Measurements from ENCODE around the gene TGIF2.
"Not testable (repeated sequence)": the region's sequence is repeated elsewhere in the genome, so short reads cannot be mapped to it uniquely, and the experiment has no call there.

The TGIF2 gene

DNA sequence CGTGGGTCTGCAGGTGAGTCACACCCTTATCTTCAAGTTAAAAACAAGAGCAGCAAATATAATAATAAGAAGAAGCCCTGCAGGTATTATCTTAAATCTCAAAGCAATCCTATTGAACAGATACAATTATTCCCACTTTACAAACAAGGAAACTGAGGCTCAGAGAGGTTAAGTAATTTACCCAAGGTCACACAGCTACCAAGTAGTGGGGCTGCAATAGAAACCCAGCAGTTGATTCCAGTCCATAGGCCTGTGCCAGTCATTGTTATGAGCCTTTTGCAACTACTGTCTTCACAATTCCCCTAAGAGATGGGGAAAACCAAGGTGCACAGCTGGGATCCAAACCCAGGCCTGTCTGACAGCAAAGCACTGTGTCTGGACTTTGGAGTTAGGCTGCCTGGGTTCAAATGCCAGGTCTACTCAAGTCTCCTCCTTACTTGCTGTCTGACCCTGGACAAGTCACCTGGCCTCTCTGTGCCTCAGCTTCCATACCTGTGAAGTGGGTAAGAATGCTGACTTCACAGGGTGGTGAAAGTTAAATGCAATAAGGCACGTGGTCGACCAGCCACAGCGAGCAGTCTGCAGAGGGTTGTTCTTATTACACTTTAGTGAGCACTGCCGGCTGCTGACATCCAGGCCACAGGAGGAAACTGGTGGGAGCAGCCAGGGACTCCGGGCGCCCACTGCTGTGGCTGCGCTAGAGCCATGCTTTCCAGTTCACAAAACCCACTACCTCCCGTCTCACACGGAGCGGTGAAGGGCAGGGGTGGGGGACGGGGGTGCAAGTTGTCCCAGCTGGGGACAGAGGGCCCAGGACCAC is 26.0 kb upstream of the TGIF2 start:
- DNase-seq (ENCODE audit: low read depth): no peak

- no peak for DNase-seq (ENCODE audit: low read depth)
These were observed 25.4 kb upstream of the TGIF2 start for GRCh38 chr20:36548006-36548315.

GRCh38 chr20:36548704-36549627 is 24.4 kb upstream of the TGIF2 start:
- DNase-seq (ENCODE audit: low read depth): no peak

DNA sequence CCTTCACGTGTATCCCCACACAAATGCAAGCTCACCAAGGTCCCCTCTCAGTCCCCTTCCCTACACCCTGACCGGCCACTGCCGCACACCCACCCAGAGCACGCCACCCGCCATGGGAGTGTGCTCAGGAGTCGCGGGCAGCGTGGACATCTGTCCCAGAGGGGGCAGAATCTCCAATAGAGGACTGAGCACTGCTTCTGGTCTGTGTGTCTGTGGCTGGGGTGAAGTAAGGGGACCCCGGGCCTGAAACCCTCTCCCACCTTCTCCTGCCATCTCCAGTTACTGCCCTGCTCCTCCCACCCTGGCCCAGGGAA is 23.8 kb upstream of the TGIF2 start:
- DNase-seq (ENCODE audit: low read depth): no peak

- no peak for DNase-seq (ENCODE audit: low read depth)
These were observed 23.2 kb upstream of the TGIF2 start for GRCh38 chr20:36549942-36550789.

DNA sequence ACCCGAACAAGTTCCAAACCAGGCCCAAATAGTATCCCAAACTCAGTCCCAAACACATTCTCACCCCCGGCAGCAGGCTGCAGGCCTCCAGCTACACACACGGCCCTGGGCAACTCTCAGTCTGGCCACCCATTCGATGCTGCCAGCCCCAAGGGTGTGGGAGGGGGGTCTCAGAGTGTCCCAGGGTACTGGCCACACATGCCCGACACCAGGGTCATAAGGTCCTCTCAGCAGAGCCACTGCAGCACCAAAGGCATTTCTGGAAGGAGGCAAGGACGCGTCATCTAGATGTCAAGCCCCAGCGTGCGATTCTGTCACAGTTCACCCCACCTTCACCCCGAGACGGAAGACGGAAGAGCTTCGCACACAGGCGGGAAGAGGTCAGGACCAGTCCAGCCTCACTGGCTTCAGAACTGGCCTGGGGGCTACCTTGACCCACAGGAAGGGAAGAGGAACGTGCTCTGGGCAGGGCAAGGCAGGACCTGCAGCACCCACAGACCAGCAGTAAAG is 22.6 kb upstream of the TGIF2 start:
- no peak for DNase-seq (ENCODE audit: low read depth)

DNA sequence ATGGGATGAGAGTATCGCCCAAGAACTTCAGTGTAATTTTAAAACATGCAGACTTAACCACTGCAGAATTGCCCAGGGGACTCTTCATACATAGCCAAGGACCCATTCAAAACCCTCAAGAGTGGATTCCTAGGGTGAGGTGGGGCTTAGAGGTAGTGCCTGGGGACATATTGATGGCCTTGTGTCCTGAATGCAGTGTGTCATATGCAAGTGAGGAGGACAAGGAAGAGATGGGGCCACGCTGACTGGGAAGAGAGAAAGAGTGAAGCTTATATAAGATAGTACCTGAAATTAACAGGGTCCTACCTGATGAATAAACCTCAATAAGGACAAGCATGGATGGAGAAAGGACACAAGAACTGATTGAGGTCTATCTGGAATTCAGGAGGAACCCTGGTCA is 18.1 kb upstream of the TGIF2 start:
- no peak for DNase-seq (ENCODE audit: low read depth)

DNA sequence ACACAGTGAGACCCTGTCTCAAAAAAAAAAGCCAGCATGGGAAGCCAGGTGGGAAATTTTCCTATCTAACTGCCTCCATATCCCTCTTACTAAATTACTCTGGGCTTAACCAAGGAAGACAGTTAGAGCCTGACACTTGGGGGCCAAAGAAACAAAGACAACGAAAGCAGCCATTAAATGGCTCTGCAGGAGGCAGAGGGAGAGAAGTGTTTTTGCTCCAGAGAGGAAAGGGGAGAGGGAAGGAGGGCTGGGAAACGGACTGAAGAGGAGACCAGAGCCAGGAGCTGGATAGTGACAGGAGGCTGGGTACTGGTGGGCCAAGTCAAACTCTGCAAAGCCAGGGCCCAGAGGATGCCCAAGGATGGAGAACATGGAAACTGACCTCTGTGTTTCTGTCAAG is 10.7 kb upstream of the TGIF2 start:
- no peak for DNase-seq (ENCODE audit: low read depth)

DNA sequence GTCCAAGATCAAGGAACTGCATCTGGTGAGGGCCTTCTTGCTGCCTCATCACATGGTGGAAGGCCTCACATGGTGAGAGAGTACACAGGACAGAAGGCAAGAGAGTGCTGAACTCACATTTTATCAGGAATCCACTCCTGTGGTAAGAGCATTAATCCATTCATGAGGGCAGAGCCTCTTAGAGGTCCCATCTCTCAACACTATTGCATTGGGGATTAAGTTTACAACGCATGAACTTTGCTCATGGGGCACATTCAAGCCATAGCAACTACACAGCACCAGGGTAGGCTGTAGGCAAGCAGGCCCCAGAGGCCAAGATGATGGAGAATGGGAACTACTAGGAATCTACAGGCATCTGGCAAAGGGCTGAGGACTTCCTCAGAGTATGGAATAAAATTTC is 10.0 kb upstream of the TGIF2 start:
- no peak for DNase-seq (ENCODE audit: low read depth)

DNA sequence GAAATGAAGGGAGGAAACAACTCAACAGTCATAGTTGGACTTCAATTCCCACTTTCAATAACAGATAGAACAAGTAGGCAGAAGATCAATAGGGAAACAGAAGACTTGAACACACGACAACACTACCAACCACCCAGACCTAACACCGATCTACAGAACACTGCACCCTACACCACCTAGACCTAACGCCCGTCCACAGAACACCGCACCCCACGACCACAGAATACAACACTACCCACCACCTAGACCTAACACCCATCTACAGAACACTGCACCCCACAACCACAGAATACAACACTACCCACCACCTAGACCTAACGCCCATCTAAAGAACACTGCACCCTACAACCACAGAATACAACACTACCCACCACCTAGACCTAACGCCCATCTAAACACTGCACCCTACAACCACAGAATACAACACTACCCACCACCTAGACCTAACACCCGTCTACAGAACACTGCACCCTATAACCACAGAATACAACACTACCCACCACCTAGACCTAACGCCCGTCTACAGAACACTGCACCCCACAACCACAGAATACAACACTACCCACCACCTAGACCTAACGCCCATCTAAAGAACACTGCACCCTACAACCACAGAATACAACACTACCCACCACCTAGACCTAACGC is 9.2 kb upstream of the TGIF2 start:
- DNase-seq (ENCODE audit: low read depth): not testable (repeated sequence)

DNA sequence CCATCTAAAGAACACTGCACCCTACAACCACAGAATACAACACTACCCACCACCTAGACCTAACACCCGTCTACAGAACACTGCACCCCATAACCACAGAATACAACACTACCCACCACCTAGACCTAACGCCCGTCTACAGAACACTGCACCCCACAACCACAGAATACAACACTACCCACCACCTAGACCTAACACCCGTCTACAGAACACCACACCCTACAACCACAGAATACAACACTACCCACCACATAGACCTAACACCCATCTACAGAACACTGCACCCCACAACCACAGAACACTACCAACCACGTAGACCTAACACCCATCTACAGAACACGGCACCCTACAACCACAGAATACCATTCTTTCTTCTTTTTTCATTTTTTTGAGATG is 8.7 kb upstream of the TGIF2 start:
- DNase-seq (ENCODE audit: low read depth): not testable (repeated sequence)

DNA sequence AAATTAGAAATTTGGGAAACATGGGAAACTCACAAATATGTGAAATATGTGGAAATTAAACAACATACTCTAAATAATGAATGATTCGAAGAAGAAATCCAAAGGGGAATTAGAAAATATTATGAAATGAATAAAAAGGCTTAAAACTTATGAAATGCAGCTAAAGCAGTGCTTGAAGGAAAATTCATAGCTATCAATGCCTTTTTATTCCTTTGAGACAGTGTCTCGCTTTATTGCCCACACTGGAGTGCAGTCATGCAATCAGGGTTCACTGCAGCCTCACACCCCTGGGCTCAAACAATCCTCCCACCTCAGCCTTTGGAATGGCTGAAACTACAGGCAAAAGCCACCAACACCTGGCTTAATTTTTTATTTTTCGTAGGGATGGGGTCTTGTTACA is 7.9 kb upstream of the TGIF2 start:
- DNase-seq (ENCODE audit: low read depth): no peak

DNA sequence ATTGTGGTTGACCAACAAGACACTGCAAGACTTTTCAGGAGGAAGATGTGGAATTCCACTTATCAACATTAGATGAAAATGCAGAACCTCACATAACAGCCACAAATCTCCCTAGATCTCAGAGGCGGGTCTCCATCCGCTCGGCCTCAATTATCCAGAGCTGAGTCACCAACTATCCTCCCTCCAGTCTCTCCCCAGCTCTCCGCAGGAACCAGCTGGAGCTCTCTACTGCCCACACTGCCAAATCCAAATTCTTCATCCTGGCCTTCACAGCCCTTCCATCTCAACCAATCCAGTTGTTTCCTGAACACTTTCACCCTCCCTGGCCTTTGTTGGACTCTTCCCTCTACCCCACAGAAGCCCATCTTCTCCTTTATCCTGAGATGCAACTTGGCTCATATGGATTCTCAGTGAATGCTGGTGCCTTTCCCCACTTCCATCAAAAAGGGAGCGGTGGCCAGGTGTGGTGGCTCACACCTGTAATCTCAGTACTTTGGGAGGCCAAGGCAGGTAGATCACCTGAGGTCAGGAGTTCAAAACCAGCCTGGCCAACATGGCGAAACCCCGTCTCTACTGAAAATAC is 3.5 kb upstream of the TGIF2 start:
- DNase-seq (ENCODE audit: low read depth): no peak

DNA sequence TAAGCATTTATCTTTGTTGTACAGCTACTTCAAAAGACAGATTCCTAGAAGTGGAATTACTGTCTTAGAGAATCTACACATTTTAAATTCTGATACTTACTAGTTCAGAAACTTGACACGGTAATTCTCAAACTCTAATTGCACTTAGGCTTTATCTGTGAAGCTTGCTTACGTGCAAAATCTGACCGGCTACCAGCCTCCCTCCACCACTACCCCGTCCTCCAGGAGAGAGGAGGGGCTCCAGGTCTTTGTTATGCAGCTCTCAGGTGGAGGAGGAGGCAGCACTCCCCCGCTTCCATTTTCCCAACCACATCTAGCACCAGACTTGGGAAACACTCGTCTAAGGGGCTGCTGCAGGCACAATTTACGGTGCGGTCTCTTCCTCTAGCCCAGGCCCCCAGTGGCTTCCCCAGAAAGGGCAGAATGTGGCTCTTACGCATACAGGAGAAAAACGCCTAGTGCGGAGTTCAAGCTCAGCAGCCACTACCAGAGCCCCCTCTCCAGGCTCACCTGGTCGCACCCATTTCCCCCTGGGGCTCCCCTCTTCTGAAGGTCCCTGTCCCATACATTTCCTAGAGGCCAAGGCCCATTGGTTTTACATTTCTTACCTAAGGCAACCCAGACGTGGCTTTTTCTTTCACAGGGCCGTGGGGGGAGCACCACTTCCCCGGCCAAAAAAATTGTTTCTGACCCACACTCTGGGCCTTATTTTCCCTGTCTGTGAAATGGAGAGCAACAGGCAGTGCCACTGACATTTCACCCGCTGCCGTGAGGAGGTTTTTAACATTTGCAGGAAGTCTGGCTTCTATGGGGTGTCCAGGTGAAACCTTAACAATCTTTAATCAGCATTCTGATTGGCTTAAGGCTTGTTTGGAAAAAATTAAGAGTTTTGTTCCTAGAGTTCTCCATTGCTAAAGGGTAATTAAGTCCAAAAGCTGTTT is 1.6 kb upstream of the TGIF2 start:
- DNase-seq (ENCODE audit: low read depth): no peak

- no peak for DNase-seq (ENCODE audit: low read depth)
These were observed 695 bp upstream of the TGIF2 start for GRCh38 chr20:36572701-36573102.

GRCh38 chr20:36573798-36574365 is 485 bp downstream of the TGIF2 start:
- no peak for DNase-seq (ENCODE audit: low read depth)

DNA sequence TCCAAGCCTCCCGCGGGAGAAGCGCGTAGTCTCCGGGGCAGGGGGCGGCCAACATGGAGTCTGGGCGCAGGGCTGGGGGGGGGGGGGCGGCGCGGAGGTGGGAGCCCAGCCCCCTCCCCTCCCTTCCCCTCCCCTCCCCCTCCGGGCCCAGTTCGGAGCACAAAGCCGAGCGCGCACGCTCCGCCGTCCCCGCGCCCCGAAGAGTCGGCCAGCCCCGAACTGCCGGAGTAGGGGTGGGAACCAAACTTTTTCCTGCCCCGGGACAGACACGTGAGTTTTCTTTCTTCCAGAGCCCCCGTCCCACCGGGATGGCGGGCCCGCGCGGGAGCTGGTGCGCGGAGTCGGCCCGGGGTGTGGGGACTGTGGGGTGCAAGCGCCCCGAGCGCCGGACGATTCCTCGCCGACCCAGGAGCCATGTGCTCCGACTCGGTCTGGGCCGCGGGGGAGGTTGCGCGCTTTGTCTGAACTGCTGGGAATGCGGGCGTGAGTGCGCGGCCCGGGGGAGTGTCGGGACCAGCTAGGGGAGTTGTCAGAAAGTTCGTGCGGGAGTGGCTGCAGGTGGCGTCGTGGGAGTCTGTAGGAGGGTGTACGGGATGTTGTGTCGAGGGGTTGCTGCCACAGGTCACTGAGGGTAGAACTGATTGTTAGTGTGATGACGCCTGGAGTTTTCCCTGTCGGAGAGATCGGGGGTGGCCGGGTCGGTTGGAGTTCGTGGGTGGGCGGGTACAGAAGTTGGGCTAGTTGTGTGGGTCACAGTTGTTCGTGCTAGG is 1.2 kb downstream of the TGIF2 start:
- DNase-seq (ENCODE audit: low read depth): no peak

GRCh38 chr20:36576081-36576445 is 2.7 kb downstream of the TGIF2 start:
- DNase-seq (ENCODE audit: low read depth): no peak

- DNase-seq (ENCODE audit: low read depth): no peak
These were observed 5.1 kb downstream of the TGIF2 start for GRCh38 chr20:36578356-36579041.
